GM12873 (cell line): ENCODE data around the gene PTPRA.

Experiments
- CTCF ChIP-seq: IDR thresholded peaks from 2 replicates; pipeline ENCODE4 v1.5.1; 2012; ENCODE audit warnings: low read depth, mild to moderate bottlenecking, moderate library complexity, low read length, control low read depth; ENCODE audit not compliant: insufficient read depth; ENCODE audit errors: missing control alignments

Gene PTPRA

GRCh38 chr20:2942439-2942838 lies 69.2 kb downstream of the PTPRA start:
- TF ChIP-seq CTCF = no peak

GRCh38 chr20:2946988-2947961 lies 74.0 kb downstream of the PTPRA start:
- TF ChIP-seq CTCF = no peak

GRCh38 chr20:2948968-2949367 lies 75.7 kb downstream of the PTPRA start:
- TF ChIP-seq CTCF = no peak

- TF ChIP-seq CTCF = no peak
Measured at GRCh38 chr20:2952766-2953165, 79.5 kb downstream of the PTPRA start.

- peak; percentile 19 for TF ChIP-seq CTCF
Measured at GRCh38 chr20:2955257-2955970, 82.1 kb downstream of the PTPRA start.

- TF ChIP-seq CTCF = no peak
Measured at GRCh38 chr20:2956480-2956879, 83.2 kb downstream of the PTPRA start.

GRCh38 chr20:2967841-2968240 lies 94.6 kb downstream of the PTPRA start:
- no peak for TF ChIP-seq CTCF
